Measurements from ENCODE around the gene TSHB.
"Not testable (repeated sequence)": the region's sequence is repeated elsewhere in the genome, so short reads cannot be mapped to it uniquely, and the experiment has no call there.

TSHB gene

GRCh38 chr1:115029526-115029925 lies at the start of gene TSHB:
TSHB (plus strand) TSS chr1:115029826; CDS start chr1:115033363, 3,537 bp downstream.
- no peak for TF ChIP-seq ZNF274 (IDR thresholded peaks at IDR 0.05; ENCODE audit: low read depth, low read length)
- no peak within 1 kb of the TSS for H3K4me3 ChIP-seq (ENCODE audit: low read length)

GRCh38 chr1:114982251-114982650 lies 47.4 kb upstream of the TSHB start:
- TF ChIP-seq ZNF274 (IDR thresholded peaks at IDR 0.05; ENCODE audit: low read depth, low read length): no peak

GRCh38 chr1:114986286-114986685 lies 43.3 kb upstream of the TSHB start:
- H3K4me3 ChIP-seq (ENCODE audit: low read length): no peak overlapping the region
- TF ChIP-seq ZNF274 (IDR thresholded peaks at IDR 0.05; ENCODE audit: low read depth, low read length): no peak

More at GRCh38 chr1:114982251-114982650, 47.4 kb upstream of the TSHB start:
- H3K4me3 ChIP-seq (ENCODE audit: low read length): no peak overlapping the region

- H3K4me3 ChIP-seq (ENCODE audit: low read length): no peak overlapping the region
- no peak for TF ChIP-seq ZNF274 (IDR thresholded peaks at IDR 0.05; ENCODE audit: low read depth, low read length)
Observed at GRCh38 chr1:114988095-114988494, 41.5 kb upstream of the TSHB start.

- TF ChIP-seq ZNF274 (IDR thresholded peaks at IDR 0.05; ENCODE audit: low read depth, low read length): no peak
- H3K4me3 ChIP-seq (ENCODE audit: low read length): no peak overlapping the region
Observed at GRCh38 chr1:114997510-114998289, 31.9 kb upstream of the TSHB start.

- TF ChIP-seq ZNF274 (IDR thresholded peaks at IDR 0.05; ENCODE audit: low read depth, low read length): no peak
Observed at GRCh38 chr1:115006191-115006590, 23.4 kb upstream of the TSHB start.

GRCh38 chr1:115012006-115012405 lies 17.6 kb upstream of the TSHB start:
- no peak overlapping the region for H3K4me3 ChIP-seq (ENCODE audit: low read length)
- TF ChIP-seq ZNF274 (IDR thresholded peaks at IDR 0.05; ENCODE audit: low read depth, low read length): no peak

More at GRCh38 chr1:115006191-115006590, 23.4 kb upstream of the TSHB start:
- no peak overlapping the region for H3K4me3 ChIP-seq (ENCODE audit: low read length)

GRCh38 chr1:115012434-115012833 lies 17.2 kb upstream of the TSHB start:
- TF ChIP-seq ZNF274 (IDR thresholded peaks at IDR 0.05; ENCODE audit: low read depth, low read length): no peak

GRCh38 chr1:115013792-115014191 lies 15.8 kb upstream of the TSHB start:
- no peak for TF ChIP-seq ZNF274 (IDR thresholded peaks at IDR 0.05; ENCODE audit: low read depth, low read length)
- no peak overlapping the region for H3K4me3 ChIP-seq (ENCODE audit: low read length)

More at GRCh38 chr1:115012434-115012833, 17.2 kb upstream of the TSHB start:
- H3K4me3 ChIP-seq (ENCODE audit: low read length): no peak overlapping the region

GRCh38 chr1:115019549-115019948 lies 10.1 kb upstream of the TSHB start:
- H3K4me3 ChIP-seq (ENCODE audit: low read length): not testable (repeated sequence)

- no peak for TF ChIP-seq ZNF274 (IDR thresholded peaks at IDR 0.05; ENCODE audit: low read depth, low read length)
- H3K4me3 ChIP-seq (ENCODE audit: low read length): no peak overlapping the region
Observed at GRCh38 chr1:115021145-115021544, 8.5 kb upstream of the TSHB start.

GRCh38 chr1:115023593-115023992 lies 6.0 kb upstream of the TSHB start:
- no peak overlapping the region for H3K4me3 ChIP-seq (ENCODE audit: low read length)

GRCh38 chr1:115031595-115031994 lies 2.0 kb downstream of the TSHB start:
- no peak for TF ChIP-seq ZNF274 (IDR thresholded peaks at IDR 0.05; ENCODE audit: low read depth, low read length)
- H3K4me3 ChIP-seq (ENCODE audit: low read length): no peak overlapping the region

More at GRCh38 chr1:115023593-115023992, 6.0 kb upstream of the TSHB start:
- TF ChIP-seq ZNF274 (IDR thresholded peaks at IDR 0.05; ENCODE audit: low read depth, low read length): no peak

GRCh38 chr1:115035652-115036051 lies 6.0 kb downstream of the TSHB start:
- H3K4me3 ChIP-seq (ENCODE audit: low read length): no peak overlapping the region
- no peak for TF ChIP-seq ZNF274 (IDR thresholded peaks at IDR 0.05; ENCODE audit: low read depth, low read length)

- no peak for TF ChIP-seq ZNF274 (IDR thresholded peaks at IDR 0.05; ENCODE audit: low read depth, low read length)
Observed at GRCh38 chr1:115036814-115037507, 7.3 kb downstream of the TSHB start.

More at GRCh38 chr1:115036814-115037507, 7.3 kb downstream of the TSHB start:
- H3K4me3 ChIP-seq (ENCODE audit: low read length): no peak overlapping the region

Data from GM08714 (cell line).